Measurements from ENCODE around the gene CDH12.

CDH12 gene

GRCh38 chr5:22058620-22059019 lies 794.5 kb downstream of the CDH12 start:
- TF ChIP-seq REST (IDR thresholded peaks at IDR 0.05; ENCODE audit: insufficient read depth in 1 of 2, low read depth in 2 of 2, low read length in 2 of 2), result no peak

- TF ChIP-seq FOXP2 (optimal IDR thresholded peaks at IDR 0.05; ENCODE audit: borderline replicate concordance, extremely low read depth, extremely low read length, insufficient read depth) (no peak), REST (IDR thresholded peaks at IDR 0.05; ENCODE audit: insufficient read depth in 1 of 2, low read depth in 2 of 2, low read length in 2 of 2) (no peak), TAF1 (IDR thresholded peaks at IDR 0.05; ENCODE audit: borderline replicate concordance, insufficient read depth, low read length) (no peak), POLR2AphosphoS5 (IDR thresholded peaks at IDR 0.05; ENCODE audit: low read depth, low read length) (no peak), SIN3A (IDR thresholded peaks at IDR 0.05; ENCODE audit: borderline replicate concordance, insufficient read depth, low read length) (no peak)
Observed at GRCh38 chr5:22057012-22057411, 796.1 kb downstream of the CDH12 start.

- no peak for TF ChIP-seq REST (IDR thresholded peaks at IDR 0.05; ENCODE audit: insufficient read depth in 1 of 2, low read depth in 2 of 2, low read length in 2 of 2)
- no peak for TF ChIP-seq SIN3A (IDR thresholded peaks at IDR 0.05; ENCODE audit: borderline replicate concordance, insufficient read depth, low read length)
- no peak for TF ChIP-seq TAF1 (IDR thresholded peaks at IDR 0.05; ENCODE audit: borderline replicate concordance, insufficient read depth, low read length)
- no peak for TF ChIP-seq POLR2AphosphoS5 (IDR thresholded peaks at IDR 0.05; ENCODE audit: low read depth, low read length)
- TF ChIP-seq FOXP2 (optimal IDR thresholded peaks at IDR 0.05; ENCODE audit: borderline replicate concordance, extremely low read depth, extremely low read length, insufficient read depth), result no peak
Observed at GRCh38 chr5:22056601-22057000, 796.5 kb downstream of the CDH12 start.

- TF ChIP-seq POLR2AphosphoS5 (IDR thresholded peaks at IDR 0.05; ENCODE audit: low read depth, low read length) (no peak), TAF1 (IDR thresholded peaks at IDR 0.05; ENCODE audit: borderline replicate concordance, insufficient read depth, low read length) (no peak), REST (IDR thresholded peaks at IDR 0.05; ENCODE audit: insufficient read depth in 1 of 2, low read depth in 2 of 2, low read length in 2 of 2) (no peak), SIN3A (IDR thresholded peaks at IDR 0.05; ENCODE audit: borderline replicate concordance, insufficient read depth, low read length) (no peak), FOXP2 (optimal IDR thresholded peaks at IDR 0.05; ENCODE audit: borderline replicate concordance, extremely low read depth, extremely low read length, insufficient read depth) (no peak)
Observed at GRCh38 chr5:22053195-22053594, 799.9 kb downstream of the CDH12 start.

- TF ChIP-seq FOXP2 (optimal IDR thresholded peaks at IDR 0.05; ENCODE audit: borderline replicate concordance, extremely low read depth, extremely low read length, insufficient read depth), result no peak
- no peak for TF ChIP-seq POLR2AphosphoS5 (IDR thresholded peaks at IDR 0.05; ENCODE audit: low read depth, low read length)
- no peak for TF ChIP-seq TAF1 (IDR thresholded peaks at IDR 0.05; ENCODE audit: borderline replicate concordance, insufficient read depth, low read length)
- no peak for TF ChIP-seq SIN3A (IDR thresholded peaks at IDR 0.05; ENCODE audit: borderline replicate concordance, insufficient read depth, low read length)
Observed at GRCh38 chr5:22051881-22052280, 801.3 kb downstream of the CDH12 start.

All from PFSK-1 (cell line).